ENCODE results near the gene ELOVL7. TPM values are rescaled to one million over a fixed set of nuclear protein-coding genes. Genes with fewer than 3 reads are reported as not detected.
"Not testable (repeated sequence)": the region's sequence is repeated elsewhere in the genome, so short reads cannot be mapped to it uniquely, and the experiment has no call there.

ELOVL7 gene
- total RNA-seq, 4 donors from 2014 or later = 16.6 to 57.6 (median 40.4) TPM

GRCh38 chr5:60822285-60822556 is 21.8 kb downstream of the ELOVL7 start:
- 88% methylated on average over 2 of the region's 2 CpGs for WGBS
- TF ChIP-seq POLR2A (IDR thresholded peaks at IDR 0.05) (no peak), EP300 (IDR thresholded peaks at IDR 0.05) (no peak), POLR2AphosphoS5 (IDR thresholded peaks at IDR 0.05) (no peak)
- TF ChIP-seq, protein P1, sequence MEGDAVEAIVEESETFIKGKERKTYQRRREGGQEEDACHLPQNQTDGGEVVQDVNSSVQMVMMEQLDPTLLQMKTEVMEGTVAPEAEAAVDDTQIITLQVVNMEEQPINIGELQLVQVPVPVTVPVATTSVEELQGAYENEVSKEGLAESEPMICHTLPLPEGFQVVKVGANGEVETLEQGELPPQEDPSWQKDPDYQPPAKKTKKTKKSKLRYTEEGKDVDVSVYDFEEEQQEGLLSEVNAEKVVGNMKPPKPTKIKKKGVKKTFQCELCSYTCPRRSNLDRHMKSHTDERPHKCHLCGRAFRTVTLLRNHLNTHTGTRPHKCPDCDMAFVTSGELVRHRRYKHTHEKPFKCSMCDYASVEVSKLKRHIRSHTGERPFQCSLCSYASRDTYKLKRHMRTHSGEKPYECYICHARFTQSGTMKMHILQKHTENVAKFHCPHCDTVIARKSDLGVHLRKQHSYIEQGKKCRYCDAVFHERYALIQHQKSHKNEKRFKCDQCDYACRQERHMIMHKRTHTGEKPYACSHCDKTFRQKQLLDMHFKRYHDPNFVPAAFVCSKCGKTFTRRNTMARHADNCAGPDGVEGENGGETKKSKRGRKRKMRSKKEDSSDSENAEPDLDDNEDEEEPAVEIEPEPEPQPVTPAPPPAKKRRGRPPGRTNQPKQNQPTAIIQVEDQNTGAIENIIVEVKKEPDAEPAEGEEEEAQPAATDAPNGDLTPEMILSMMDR (IDR thresholded peaks at IDR 0.05) = no peak
- Histone ChIP-seq H3K27ac (no peak overlapping the region), H3K9me3 (no peaks in the 10 kb centered on the region), H3K4me3 (no peak overlapping the region), H3K4me1 (peaks cover under 1% of the 10 kb centered on the region), H3K36me3 (no peaks in the 10 kb centered on the region), H3K27me3 (no peaks in the 10 kb centered on the region)
- DNase-seq (ENCODE audit: low spot score in 2 of 2) = no peak

DNA sequence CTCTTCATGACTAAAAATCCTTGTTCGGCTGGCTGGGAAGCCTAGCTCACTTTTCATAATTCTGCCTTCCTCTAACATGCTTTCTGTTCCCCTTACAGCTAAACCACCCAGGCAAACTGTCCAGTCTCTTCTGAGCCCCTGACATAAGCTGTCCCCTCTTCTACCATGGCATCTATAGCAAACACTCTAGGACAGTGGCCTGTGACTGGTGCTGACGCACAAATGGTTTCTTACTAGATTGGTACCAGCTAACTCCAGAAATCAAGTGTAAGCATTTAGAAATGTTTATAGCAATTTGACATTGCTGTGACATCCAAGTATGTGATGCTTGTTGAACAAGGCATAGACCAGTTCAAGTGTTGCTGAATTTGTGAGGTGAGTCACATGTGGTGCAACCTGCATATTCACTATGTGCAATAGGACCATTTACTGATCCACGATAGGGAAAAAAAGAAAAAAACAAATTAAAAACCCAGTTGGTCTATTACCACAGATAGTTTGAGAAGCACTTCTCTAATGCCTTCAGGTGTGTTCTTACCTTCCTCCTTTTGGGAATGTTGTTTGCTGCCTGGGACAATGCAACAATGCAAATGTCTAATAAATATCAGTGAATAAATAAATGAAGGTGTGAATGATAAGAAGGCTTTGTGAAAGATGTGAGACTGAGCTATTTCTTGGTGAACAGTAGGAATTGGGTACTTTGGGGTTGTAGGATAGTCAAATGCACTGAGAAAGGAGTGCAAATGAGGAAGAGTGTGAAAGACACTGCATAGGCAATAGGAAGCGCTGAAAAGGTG is 22.4 kb downstream of the ELOVL7 start:
- Histone ChIP-seq H3K4me3 (no peak overlapping the region), H3K36me3 (no peaks in the 10 kb centered on the region), H3K27me3 (no peaks in the 10 kb centered on the region), H3K4me1 (peaks cover 5% of the 10 kb centered on the region), H3K27ac (no peak overlapping the region), H3K9me3 (no peaks in the 10 kb centered on the region)
- 88% methylated on average over 4 of the region's 4 CpGs for WGBS
- DNase-seq (ENCODE audit: low spot score in 2 of 2) = no peak
- TF ChIP-seq POLR2AphosphoS5 (IDR thresholded peaks at IDR 0.05) (no peak), POLR2A (IDR thresholded peaks at IDR 0.05) (no peak), EP300 (IDR thresholded peaks at IDR 0.05) (no peak)
- TF ChIP-seq, protein P1 (IDR thresholded peaks at IDR 0.05) = no peak

DNA sequence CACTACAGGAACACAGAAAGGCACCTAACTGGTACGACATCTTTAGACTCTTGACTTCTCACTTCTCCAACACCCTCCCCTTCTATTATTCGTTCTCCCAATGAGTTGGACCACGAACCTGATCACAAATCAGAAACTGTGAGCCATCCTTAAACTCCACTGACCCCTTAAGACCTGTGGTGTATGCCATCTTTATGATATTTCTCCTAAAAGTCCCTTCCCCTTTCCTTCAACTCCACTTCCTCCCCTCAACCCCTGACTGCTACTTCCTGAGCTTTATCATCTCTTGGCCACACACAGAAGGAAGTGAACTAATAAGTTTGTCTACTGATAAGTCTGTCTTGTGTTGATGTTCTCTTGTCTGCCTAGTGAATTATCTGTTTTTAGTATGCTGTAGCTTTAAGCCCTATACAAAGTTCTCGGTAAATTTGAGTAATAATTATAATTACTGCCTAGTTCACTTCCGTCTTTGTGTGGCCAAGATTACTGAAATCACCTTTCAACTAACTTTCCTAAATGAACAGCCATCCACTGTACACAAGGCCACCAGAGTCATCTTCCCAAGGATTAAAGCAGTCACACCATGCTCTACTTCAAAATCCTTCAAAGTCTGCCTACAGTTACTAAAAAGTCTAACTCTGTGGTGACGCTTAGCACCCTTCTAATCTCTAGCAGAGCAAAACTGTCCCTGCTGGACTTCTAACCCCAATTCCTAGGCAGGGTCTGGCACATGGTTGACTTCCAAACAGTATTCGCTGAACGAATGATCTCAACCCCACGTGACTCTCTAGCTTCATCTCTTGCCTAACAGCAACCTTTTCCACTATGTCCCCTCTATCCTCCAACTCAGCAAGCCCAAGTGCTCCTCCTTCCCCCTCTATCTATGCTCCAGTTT is 23.2 kb downstream of the ELOVL7 start:
- WGBS = 85% methylated on average over 9 of the region's 9 CpGs
- H3K27me3 ChIP-seq = no peaks in the 10 kb centered on the region
- H3K9me3 ChIP-seq = no peaks in the 10 kb centered on the region
- no peaks in the 10 kb centered on the region for H3K36me3 ChIP-seq
- no peak overlapping the region for H3K27ac ChIP-seq
- TF ChIP-seq POLR2AphosphoS5 (IDR thresholded peaks at IDR 0.05) = no peak
- peaks cover 5% of the 10 kb centered on the region for H3K4me1 ChIP-seq
- no peak overlapping the region for H3K4me3 ChIP-seq
- DNase-seq (ENCODE audit: low spot score in 2 of 2) = no peak

- WGBS = 91% methylated on average over 5 of the region's 5 CpGs
Observed at GRCh38 chr5:60816138-60816537, 27.9 kb downstream of the ELOVL7 start.

GRCh38 chr5:60814498-60814897 is 29.6 kb downstream of the ELOVL7 start:
- Histone ChIP-seq H3K4me1 (peaks cover 5% of the 10 kb centered on the region), H3K36me3 (no peaks in the 10 kb centered on the region), H3K27me3 (no peaks in the 10 kb centered on the region), H3K27ac (no peak overlapping the region), H3K4me3 (no peak overlapping the region), H3K9me3 (no peaks in the 10 kb centered on the region)
- 87% methylated on average over 2 of the region's 2 CpGs for WGBS
- DNase-seq (ENCODE audit: low spot score in 2 of 2) = no peak
- TF ChIP-seq POLR2A (IDR thresholded peaks at IDR 0.05) = no peak

More at GRCh38 chr5:60816138-60816537, 27.9 kb downstream of the ELOVL7 start:
- not testable (repeated sequence) for H3K4me1 ChIP-seq; H3K9me3 ChIP-seq; H3K36me3 ChIP-seq; DNase-seq (ENCODE audit: low spot score in 2 of 2); H3K27me3 ChIP-seq; H3K4me3 ChIP-seq; H3K27ac ChIP-seq

DNA sequence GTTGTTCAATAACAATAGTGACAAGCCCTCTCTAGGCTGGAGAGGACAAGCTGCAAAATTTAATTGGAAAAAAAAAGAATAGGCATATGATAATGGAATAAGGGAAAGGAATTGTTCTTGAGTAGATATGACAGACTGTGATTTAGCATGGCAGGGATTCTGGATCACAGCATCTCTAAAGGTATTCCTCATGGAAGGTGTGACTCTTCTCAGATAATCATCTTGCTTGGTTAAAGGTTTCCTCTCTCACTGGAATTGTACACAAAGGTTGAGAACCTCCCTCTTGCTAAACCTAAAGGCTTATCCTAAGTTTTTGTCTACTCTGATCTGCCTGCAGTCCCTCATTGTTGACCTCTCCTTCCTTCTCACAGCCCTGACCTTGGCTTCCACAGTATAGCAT is 31.6 kb downstream of the ELOVL7 start:
- TF ChIP-seq POLR2A (IDR thresholded peaks at IDR 0.05) = no peak
- TF ChIP-seq, protein P1 (IDR thresholded peaks at IDR 0.05) = no peak
- no peak for TF ChIP-seq EP300 (IDR thresholded peaks at IDR 0.05)
- TF ChIP-seq POLR2AphosphoS5 (IDR thresholded peaks at IDR 0.05) = no peak
- no peak overlapping the region for H3K27ac ChIP-seq
- no peaks in the 10 kb centered on the region for H3K9me3 ChIP-seq
- H3K4me3 ChIP-seq = no peak overlapping the region
- DNase-seq (ENCODE audit: low spot score in 2 of 2) = no peak
- H3K27me3 ChIP-seq = no peaks in the 10 kb centered on the region
- H3K4me1 ChIP-seq = peaks cover 5% of the 10 kb centered on the region
- no peaks in the 10 kb centered on the region for H3K36me3 ChIP-seq

Data from suprapubic skin (tissue), 4 donors.